Activated naive CD4-positive, alpha-beta T cell treated with anti-CD3 and anti-CD28 coated beads for 36 hours (primary cell): ENCODE measurements around the gene ZCCHC3. TPM values are rescaled to one million over a fixed set of nuclear protein-coding genes. Genes with fewer than 3 reads are reported as not detected.

ENCODE experiments used
- CTCF ChIA-PET: fragments of 350-600 bp; sonication (Branson Sonifier 250); formaldehyde crosslinking; loops from one replicate; lab custom pipeline; 2021; ENCODE audit warnings: antibody characterized with exemption; lab: Charles Lee
- DNase-seq: peaks from one replicate; pipeline ENCODE4 v3.0.0-alpha.2; 2020
- H3K27ac Mint-ChIP-seq: one replicate; pipeline ENCODE4 v1.8.0; 2021; ENCODE audit warnings: mild to moderate bottlenecking, mixed read lengths
- H3K27me3 Mint-ChIP-seq: one replicate; pipeline ENCODE4 v1.8.0; 2021; ENCODE audit warnings: low read depth, mixed read lengths
- H3K36me3 Mint-ChIP-seq: one replicate; pipeline ENCODE4 v1.8.0; 2021; ENCODE audit warnings: low read depth, mixed read lengths
- H3K4me1 Mint-ChIP-seq: one replicate; pipeline ENCODE4 v1.8.0; 2021; ENCODE audit warnings: low read depth, mixed read lengths
- H3K4me3 Mint-ChIP-seq: one replicate; pipeline ENCODE4 v1.8.0; 2021; ENCODE audit warnings: mild to moderate bottlenecking, moderate library complexity, mixed read lengths
- H3K9me3 Mint-ChIP-seq: one replicate; pipeline ENCODE4 v1.8.0; 2021; ENCODE audit warnings: mixed read lengths
- intact Hi-C: fragments of 100-400 bp; cut with micrococcal nuclease; formaldehyde crosslinking; loops from one replicate; pipeline ENCODE4 v1.15.1; 2023
- total RNA-seq, 2 experiments: library from RNA; stranded (reverse); gene quantifications; one replicate each; pipeline ENCODE4 v1.2.3, GENCODE V29; 2021

The ZCCHC3 gene
- total RNA-seq, 2 experiments from 2014 or later: 13.6 to 15.6 TPM

GRCh38 chr20:308427-309038 is 11.2 kb downstream of the ZCCHC3 start:
- no peaks in the 10 kb centered on the region for H3K27me3 Mint-ChIP-seq
- no peaks in the 10 kb centered on the region for H3K36me3 Mint-ChIP-seq
- H3K27ac Mint-ChIP-seq: no peak overlapping the region
- H3K4me1 Mint-ChIP-seq: peaks cover 11% of the 10 kb centered on the region
- intact Hi-C loops: loop anchor here (1.0 kb wide), 1 partner anchor 10 kb away; no protein-coding TSS in a partner anchor
- H3K4me3 Mint-ChIP-seq: no peak overlapping the region
- no peaks in the 10 kb centered on the region for H3K9me3 Mint-ChIP-seq
- CTCF ChIA-PET: interaction anchor here (0.7 to 1.4 kb wide), 3 partner anchors 10 to 42 kb away, joined by 4 to 5 read pairs (median 4); no protein-coding TSS in a partner anchor
- DNase-seq: no peak

GRCh38 chr20:309306-309840 is 12.0 kb downstream of the ZCCHC3 start:
- intact Hi-C loops: loop anchor here (1.0 kb wide), 1 partner anchor 11 kb away; no protein-coding TSS in a partner anchor
- Mint-ChIP-seq H3K27me3 (no peaks in the 10 kb centered on the region), H3K4me1 (peaks cover 11% of the 10 kb centered on the region), H3K27ac (no peak overlapping the region), H3K9me3 (no peaks in the 10 kb centered on the region), H3K4me3 (peak overlapping the region; percentile 23), H3K36me3 (no peaks in the 10 kb centered on the region)
- DNase-seq: no peak
- CTCF ChIA-PET: interaction anchor here (1.3 kb wide), 1 partner anchor 11 kb away, joined by 5 read pairs; no protein-coding TSS in a partner anchor

DNA sequence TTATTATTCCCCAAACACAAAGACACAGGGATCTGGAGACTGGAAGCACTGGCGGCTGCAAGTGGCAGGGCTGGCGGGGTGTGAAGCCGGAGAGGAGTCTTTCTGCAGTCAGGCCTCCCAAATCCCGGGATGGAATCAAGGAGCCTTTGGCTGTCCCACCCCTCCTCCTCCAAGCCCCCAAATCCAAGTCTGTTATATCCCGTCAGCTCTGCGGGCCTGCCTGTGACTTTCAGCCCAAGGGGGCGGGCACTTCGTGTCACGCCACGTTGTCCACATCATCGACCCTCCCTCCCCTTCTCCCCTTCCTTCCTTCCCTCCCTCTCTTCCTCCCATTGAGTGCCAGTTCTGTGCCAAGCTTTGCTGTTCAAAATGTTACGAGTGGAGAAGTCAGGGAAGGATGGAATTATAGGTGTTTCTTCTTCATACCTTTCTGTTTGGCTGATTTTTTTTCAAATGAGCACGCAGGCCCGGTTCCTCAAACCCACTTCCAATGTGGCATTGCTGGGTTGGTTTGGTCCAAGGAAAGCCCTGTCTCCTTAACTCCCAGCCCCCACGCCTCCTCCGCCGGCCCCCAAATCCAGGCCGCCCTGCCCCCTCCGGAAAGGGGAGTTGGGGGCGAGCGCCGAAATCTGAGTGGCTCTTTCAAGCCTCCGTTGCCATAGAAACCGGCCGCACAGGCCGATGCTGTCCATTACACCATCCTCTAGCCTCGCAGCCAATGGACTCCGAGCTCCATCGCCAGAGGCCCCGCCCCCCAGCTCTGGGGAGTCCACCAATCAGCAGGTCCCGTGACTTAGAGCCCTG is 12.7 kb downstream of the ZCCHC3 start:
- Mint-ChIP-seq H3K27me3 (no peaks in the 10 kb centered on the region), H3K9me3 (no peaks in the 10 kb centered on the region), H3K4me3 (peak overlapping the region; percentile 74), H3K36me3 (no peaks in the 10 kb centered on the region), H3K27ac (peak overlapping the region; percentile 43), H3K4me1 (peaks cover 11% of the 10 kb centered on the region)
- peak; percentile 93 for DNase-seq
- intact Hi-C loops: loop anchor here (1.0 kb wide), 3 partner anchors 12 to 44 kb away; partner anchors contain the start of gene SOX12
- CTCF ChIA-PET: interaction anchor here (0.7 to 1.3 kb wide), 5 partner anchors 12 to 71 kb away, joined by 3 to 10 read pairs (median 3); no protein-coding TSS in a partner anchor

GRCh38 chr20:310645-311044 is 13.3 kb downstream of the ZCCHC3 start:
- peaks cover 11% of the 10 kb centered on the region for H3K4me1 Mint-ChIP-seq
- H3K4me3 Mint-ChIP-seq: peak overlapping the region; percentile 74
- intact Hi-C loops: loop anchor here (1.0 kb wide), 2 partner anchors 15 to 44 kb away; partner anchors contain the start of gene SOX12
- no peaks in the 10 kb centered on the region for H3K27me3 Mint-ChIP-seq
- no peaks in the 10 kb centered on the region for H3K9me3 Mint-ChIP-seq
- CTCF ChIA-PET: interaction anchor here (0.7 to 1.2 kb wide), 4 partner anchors 14 to 72 kb away, joined by 3 to 10 read pairs (median 3); no protein-coding TSS in a partner anchor
- H3K27ac Mint-ChIP-seq: no peak overlapping the region
- DNase-seq: no peak
- H3K36me3 Mint-ChIP-seq: no peaks in the 10 kb centered on the region

- intact Hi-C loops: no loop called here
- CTCF ChIA-PET: no interaction called here
- H3K4me1 Mint-ChIP-seq: peaks cover 11% of the 10 kb centered on the region
- no peaks in the 10 kb centered on the region for H3K9me3 Mint-ChIP-seq
- DNase-seq: no peak
- no peaks in the 10 kb centered on the region for H3K27me3 Mint-ChIP-seq
- no peak overlapping the region for H3K27ac Mint-ChIP-seq
- no peak overlapping the region for H3K4me3 Mint-ChIP-seq
- H3K36me3 Mint-ChIP-seq: no peaks in the 10 kb centered on the region
Observed at GRCh38 chr20:311609-312008, 14.2 kb downstream of the ZCCHC3 start.

DNA sequence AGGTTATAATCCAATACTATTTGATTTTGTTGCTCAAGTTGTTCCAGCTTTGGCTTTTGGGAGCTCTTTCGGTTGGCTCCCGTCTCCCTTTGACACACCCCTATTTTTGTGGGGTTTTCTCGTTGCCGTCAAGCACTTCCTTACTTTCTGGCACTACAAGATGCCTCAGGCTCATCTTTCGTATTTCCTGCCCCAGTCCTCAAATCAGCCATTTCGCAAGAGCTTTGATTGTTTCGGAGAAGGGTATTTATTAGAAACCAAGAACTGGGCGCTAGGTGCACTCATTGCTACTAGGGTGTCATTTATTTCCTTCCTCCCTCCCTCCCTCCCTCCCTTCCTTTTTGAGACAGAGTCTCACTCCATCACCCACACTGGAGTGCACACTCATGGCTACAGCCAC is 14.7 kb downstream of the ZCCHC3 start:
- H3K27ac Mint-ChIP-seq: no peak overlapping the region
- CTCF ChIA-PET: interaction anchor here (0.6 kb wide), 1 partner anchor 17 kb away, joined by 3 read pairs; no protein-coding TSS in a partner anchor

DNA sequence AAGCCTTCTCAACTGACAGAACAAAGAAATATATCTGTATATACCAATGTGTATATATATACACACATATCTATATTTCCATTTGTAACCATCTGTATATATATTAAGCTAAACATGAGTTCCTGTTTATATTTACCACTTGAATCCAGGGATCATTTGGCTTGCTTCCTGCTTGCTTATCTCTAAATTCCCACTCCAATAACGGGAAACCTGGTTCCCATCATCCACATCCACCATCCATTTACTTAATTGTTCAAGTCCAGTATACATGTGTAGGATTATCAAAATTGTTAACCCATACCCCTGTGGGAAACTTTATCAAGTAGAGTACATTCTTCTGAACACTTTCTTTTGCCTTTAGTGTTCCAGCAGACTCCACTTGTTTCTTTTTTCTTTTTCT is 15.5 kb downstream of the ZCCHC3 start:
- Mint-ChIP-seq H3K9me3 (no peaks in the 10 kb centered on the region), H3K4me3 (no peak overlapping the region), H3K27me3 (no peaks in the 10 kb centered on the region), H3K27ac (no peak overlapping the region), H3K4me1 (peaks cover 11% of the 10 kb centered on the region), H3K36me3 (no peaks in the 10 kb centered on the region)
- intact Hi-C loops: no loop called here
- CTCF ChIA-PET: interaction anchor here (0.7 to 1.0 kb wide), 2 partner anchors 17 to 46 kb away, joined by 3 read pairs; no protein-coding TSS in a partner anchor
- no peak for DNase-seq

More for the DNA sequence above, 14.7 kb downstream of the ZCCHC3 start:
- Mint-ChIP-seq H3K36me3 (no peaks in the 10 kb centered on the region), H3K27me3 (no peaks in the 10 kb centered on the region), H3K9me3 (no peaks in the 10 kb centered on the region), H3K4me1 (peaks cover 11% of the 10 kb centered on the region), H3K4me3 (no peak overlapping the region)
- intact Hi-C loops: no loop called here
- DNase-seq: no peak

DNA sequence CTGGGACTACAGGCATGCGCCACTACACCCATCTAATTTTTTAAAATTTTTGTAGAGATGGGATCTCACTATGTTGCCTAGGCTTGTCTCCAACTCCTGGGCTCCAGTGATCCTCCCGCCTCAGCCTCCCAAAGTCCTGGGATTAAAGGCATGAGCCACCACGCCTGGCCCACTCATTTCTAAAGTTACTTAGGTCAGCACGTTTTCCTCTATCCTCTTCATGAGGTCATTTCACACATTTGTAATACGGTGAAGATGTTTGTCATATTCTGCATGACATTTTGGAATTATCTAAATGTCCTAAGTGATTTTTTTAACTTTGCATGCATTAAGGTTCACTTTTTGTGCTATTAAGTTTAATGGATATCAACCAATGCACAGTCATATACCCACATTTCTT is 16.0 kb downstream of the ZCCHC3 start:
- Mint-ChIP-seq H3K4me3 (no peak overlapping the region), H3K27ac (no peak overlapping the region), H3K4me1 (peaks cover 11% of the 10 kb centered on the region), H3K9me3 (no peaks in the 10 kb centered on the region), H3K36me3 (no peaks in the 10 kb centered on the region), H3K27me3 (no peaks in the 10 kb centered on the region)
- DNase-seq: no peak
- intact Hi-C loops: no loop called here
- CTCF ChIA-PET: interaction anchor here (0.7 to 1.0 kb wide), 2 partner anchors 17 to 47 kb away, joined by 3 read pairs; no protein-coding TSS in a partner anchor

GRCh38 chr20:313948-314347 is 16.6 kb downstream of the ZCCHC3 start:
- H3K9me3 Mint-ChIP-seq: no peaks in the 10 kb centered on the region
- H3K27ac Mint-ChIP-seq: no peak overlapping the region
- no peak for DNase-seq
- no peak overlapping the region for H3K4me3 Mint-ChIP-seq
- intact Hi-C loops: no loop called here
- H3K4me1 Mint-ChIP-seq: peaks cover 11% of the 10 kb centered on the region
- CTCF ChIA-PET: no interaction called here
- no peaks in the 10 kb centered on the region for H3K27me3 Mint-ChIP-seq
- no peaks in the 10 kb centered on the region for H3K36me3 Mint-ChIP-seq

- Mint-ChIP-seq H3K36me3 (peaks cover 3% of the 10 kb centered on the region), H3K27me3 (no peaks in the 10 kb centered on the region), H3K4me1 (no peaks in the 10 kb centered on the region), H3K4me3 (no peak overlapping the region), H3K9me3 (no peaks in the 10 kb centered on the region), H3K27ac (no peak overlapping the region)
- no peak for DNase-seq
- intact Hi-C loops: no loop called here
- CTCF ChIA-PET: interaction anchor here (1.0 kb wide), 1 partner anchor 14 kb away, joined by 3 read pairs; no protein-coding TSS in a partner anchor
Observed at GRCh38 chr20:316316-317068, 19.1 kb downstream of the ZCCHC3 start.

DNA sequence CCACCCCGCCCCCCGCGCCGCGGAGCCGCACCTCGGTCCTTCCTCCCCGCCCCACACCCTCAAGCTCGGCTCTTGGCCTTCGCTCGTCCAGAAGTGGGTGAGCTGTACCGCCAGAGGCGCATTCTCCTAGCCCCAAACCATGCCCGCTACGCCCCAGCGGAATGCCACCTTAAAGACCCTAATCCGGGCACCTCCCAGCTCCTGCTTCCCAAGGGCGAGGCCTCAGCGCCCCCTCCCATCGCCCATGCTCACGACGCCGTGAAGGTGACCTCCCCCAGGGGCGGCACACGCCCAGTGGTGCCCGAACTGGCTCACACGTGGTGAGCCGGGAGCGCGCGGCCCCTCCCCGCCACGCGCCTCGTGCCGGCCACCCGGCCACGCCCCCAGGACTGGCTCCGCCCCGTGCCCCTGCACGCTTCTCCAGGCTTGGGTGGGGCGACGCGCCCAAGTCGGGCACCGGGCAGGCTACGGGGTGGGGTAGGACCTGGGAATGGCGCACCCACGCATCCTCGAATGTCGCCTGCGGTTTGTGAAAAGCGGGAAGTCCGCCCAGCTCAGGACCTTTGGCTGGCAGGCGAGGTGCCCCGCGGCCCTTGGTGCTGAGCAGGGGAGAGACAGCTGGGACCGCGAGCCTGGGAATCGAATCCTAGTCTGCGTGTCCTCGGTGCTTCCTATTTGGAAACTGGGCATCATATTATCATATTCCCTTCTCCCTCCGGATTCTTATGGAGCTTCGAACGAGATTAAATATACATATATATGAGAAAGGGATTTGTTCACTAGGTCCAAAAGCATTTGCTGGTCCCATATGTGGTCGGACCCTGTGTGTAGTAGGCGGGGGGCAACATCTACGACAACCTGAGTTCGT is 27.0 kb downstream of the ZCCHC3 start:
- Mint-ChIP-seq H3K27ac (peak overlapping the region; percentile 63), H3K9me3 (no peaks in the 10 kb centered on the region), H3K4me1 (peaks cover 12% of the 10 kb centered on the region), H3K4me3 (peak overlapping the region; percentile 83), H3K36me3 (peaks cover 3% of the 10 kb centered on the region), H3K27me3 (no peaks in the 10 kb centered on the region)
- intact Hi-C loops: loop anchor here (1.0 kb wide), 2 partner anchors 14 to 27 kb away; partner anchors contain the start of gene ZCCHC3
- peak; percentile 78 for DNase-seq
- CTCF ChIA-PET: interaction anchor here (0.6 to 1.6 kb wide), 5 partner anchors 14 to 114 kb away, joined by 3 to 6 read pairs (median 4); no protein-coding TSS in a partner anchor
